ENCODE measurements around the gene FARP2.

DNA sequence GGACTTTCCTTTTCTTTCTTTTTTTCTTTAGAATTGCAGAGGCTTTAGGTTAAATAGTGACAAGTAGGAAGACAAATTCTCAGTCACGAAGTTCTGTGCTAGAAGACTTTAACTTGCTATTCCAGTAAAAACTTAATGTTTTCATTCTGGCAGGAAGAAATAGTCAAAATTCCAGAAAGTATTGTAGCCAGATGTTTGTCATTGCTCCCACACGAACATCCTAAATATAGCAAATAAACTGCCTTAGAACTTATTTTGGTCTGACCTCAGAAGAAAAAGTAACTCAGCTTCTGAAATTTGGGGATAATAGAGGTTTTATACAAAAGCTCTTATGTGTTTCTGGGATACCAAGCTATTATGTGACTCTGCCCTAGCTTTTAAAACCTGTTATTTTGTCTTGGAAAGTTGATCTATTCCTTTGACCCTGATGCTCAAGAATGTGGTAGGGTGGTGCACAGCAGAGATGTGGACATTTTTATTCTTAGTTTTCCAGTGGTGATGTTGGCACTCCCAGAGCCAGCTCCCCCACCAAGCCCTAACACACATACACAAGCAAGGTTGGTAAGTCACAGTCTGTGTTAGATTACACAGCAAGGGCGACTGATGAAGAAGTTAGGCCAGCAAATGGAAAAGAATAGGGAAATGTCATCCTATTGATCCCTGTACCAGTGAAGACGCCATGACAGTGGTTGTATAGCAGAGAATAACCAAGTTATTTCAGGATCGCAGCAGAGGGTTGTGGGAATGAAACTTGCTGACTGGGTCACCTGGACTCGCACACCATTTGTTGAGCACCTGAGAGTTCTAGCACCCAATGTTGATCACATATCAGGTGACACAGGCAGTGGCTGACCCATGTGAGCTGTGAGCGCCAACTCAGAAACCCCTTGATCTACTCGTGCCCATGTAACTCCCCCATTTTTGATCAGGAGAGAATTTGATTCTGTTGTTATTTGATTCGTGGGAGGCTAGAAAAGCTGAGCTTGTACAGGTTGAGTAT lies 23.7 kb downstream of the FARP2 start:
- TF ChIP-seq, protein P1, sequence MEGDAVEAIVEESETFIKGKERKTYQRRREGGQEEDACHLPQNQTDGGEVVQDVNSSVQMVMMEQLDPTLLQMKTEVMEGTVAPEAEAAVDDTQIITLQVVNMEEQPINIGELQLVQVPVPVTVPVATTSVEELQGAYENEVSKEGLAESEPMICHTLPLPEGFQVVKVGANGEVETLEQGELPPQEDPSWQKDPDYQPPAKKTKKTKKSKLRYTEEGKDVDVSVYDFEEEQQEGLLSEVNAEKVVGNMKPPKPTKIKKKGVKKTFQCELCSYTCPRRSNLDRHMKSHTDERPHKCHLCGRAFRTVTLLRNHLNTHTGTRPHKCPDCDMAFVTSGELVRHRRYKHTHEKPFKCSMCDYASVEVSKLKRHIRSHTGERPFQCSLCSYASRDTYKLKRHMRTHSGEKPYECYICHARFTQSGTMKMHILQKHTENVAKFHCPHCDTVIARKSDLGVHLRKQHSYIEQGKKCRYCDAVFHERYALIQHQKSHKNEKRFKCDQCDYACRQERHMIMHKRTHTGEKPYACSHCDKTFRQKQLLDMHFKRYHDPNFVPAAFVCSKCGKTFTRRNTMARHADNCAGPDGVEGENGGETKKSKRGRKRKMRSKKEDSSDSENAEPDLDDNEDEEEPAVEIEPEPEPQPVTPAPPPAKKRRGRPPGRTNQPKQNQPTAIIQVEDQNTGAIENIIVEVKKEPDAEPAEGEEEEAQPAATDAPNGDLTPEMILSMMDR (IDR thresholded peaks at IDR 0.05) = no peak
- TF ChIP-seq POLR2A (IDR thresholded peaks at IDR 0.05) = no peak

Data from body of pancreas (tissue), 4 donors.